H1 (cell line): ENCODE results near the gene ZBTB38. TPM values are rescaled to one million over a fixed set of nuclear protein-coding genes. Genes with fewer than 3 reads are reported as not detected.

ENCODE experiments used
- CHD2 ChIP-seq: IDR thresholded peaks from 2 replicates; pipeline ENCODE4 v1.6.1; 2012; ENCODE audit warnings: low read length, improper control_type of control experiment
- RBBP5 ChIP-seq: IDR thresholded peaks from 2 replicates; pipeline ENCODE4 v1.7.1; 2012; ENCODE audit warnings: low read depth, mild to moderate bottlenecking, inconsistent platforms, low read length, moderate library complexity, borderline replicate concordance
- SAP30 ChIP-seq: fragments of 300-600 bp; sonication (generic); IDR thresholded peaks from 2 replicates; pipeline ENCODE4 v1.7.1; 2012; ENCODE audit warnings: low read length, moderate library complexity, mild to moderate bottlenecking, inconsistent platforms; ENCODE audit not compliant: insufficient read depth, insufficient replicate concordance
- YY1 ChIP-seq: IDR thresholded peaks from 2 replicates; pipeline ENCODE4 v1.6.1; 2011; ENCODE audit warnings: low read depth, mild to moderate bottlenecking, low read length
- polyA plus RNA-seq, 7 experiments: library from polyadenylated mRNA; depleted of rRNA in 3 of 7; stranded (reverse) in 5 of 7; unstranded in 2 of 7; fragments of >200 nt in 5 of 7; fragments of 200-250 nt in 2 of 7; gene quantifications; 1 replicate in 5 of 7; 2 replicates in 1 of 7; 4 replicates in 1 of 7; pipeline versions ENCODE4 v1.2.1 to v1.2.3, GENCODE V29; 2011 to 2013; ENCODE audit warnings: missing spikeins in 2 of 7, mixed read lengths in 2 of 7
- total RNA-seq: library from RNA; stranded (reverse); fragmentation: NEBNext Ultra II Directional; extraction: Animal tissue kit (Norgen Biotek cat#: 25700); gene quantifications from 2 replicates; pipeline ENCODE4 v1.2.1, GENCODE V29; 2021

ZBTB38 gene
- total and polyA plus RNA-seq, 2 of the 8 experiments (the other 6 are each of a cell fraction or from before 2014, with no cell fraction given), result 4.4 to 10.5 TPM

DNA sequence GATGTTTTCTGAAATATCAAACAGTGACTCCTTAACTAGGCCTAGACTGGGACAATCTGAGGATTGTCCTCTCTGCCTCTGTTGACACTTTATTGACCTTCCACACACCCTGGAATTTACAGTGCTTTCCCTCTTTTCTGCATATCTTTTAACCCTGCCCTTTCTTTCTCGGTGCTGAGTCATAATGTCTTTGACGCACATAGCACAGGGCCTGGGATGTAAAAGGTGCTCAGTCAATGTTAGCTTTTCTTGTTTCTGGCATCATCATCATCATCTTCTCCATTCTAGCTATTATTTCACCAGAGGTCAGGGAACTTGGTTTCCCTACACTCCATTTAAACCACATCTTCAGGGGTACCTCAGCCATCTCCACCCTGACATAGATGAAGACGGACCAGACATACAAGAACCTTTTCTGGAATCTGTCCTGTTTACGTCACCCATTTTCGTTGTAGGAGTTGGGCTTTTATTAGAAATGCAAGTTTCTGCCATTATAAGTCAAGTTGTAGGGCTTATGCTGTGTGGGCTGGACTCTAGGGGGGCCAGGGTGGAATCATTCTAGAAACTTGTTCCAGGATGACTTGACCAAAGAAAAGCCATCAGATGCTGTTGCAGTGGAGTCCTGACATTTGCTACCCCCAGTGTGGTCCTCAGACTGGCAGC is 46.6 kb downstream of the ZBTB38 start (continued):
- no peak for TF ChIP-seq SAP30
- TF ChIP-seq RBBP5, result no peak
- TF ChIP-seq CHD2, result no peak
- TF ChIP-seq YY1, result no peak
